Tibial nerve (tissue), 4 donors: ENCODE results near the gene DCDC2C. TPM values are rescaled to one million over a fixed set of nuclear protein-coding genes. Genes with fewer than 3 reads are reported as not detected.

Experiments used
- DNase-seq, 2 donors: peaks; one replicate each; pipeline ENCODE4 v3.0.0-alpha.2; 2019; ENCODE audit warnings: low spot score in 2 of 2
- H3K27ac ChIP-seq, 4 donors: fragments of 200-600 bp; sonication (generic) in 3 of 4; one replicate each; pipeline ENCODE4 v1.5.1; 2017 to 2019; ENCODE audit warnings: mild to moderate bottlenecking in 1 of 4
- H3K27me3 ChIP-seq, 2 donors: fragments of 200-600 bp; sonication (generic) in 1 of 2; one replicate each; pipeline versions ENCODE4 v1.5.1 to v1.6.0; 2017 to 2019
- H3K36me3 ChIP-seq, 3 donors: fragments of 200-600 bp; sonication (generic); one replicate each; pipeline ENCODE4 v1.5.1; 2018 to 2019
- H3K4me1 ChIP-seq, 4 donors: fragments of 200-600 bp; sonication (generic) in 3 of 4; one replicate each; pipeline ENCODE4 v1.5.1; 2017 to 2019
- H3K4me3 ChIP-seq, 4 donors: fragments of 200-600 bp; sonication (generic) in 3 of 4; one replicate each; pipeline ENCODE4 v1.5.1; 2017 to 2019; ENCODE audit warnings: mild to moderate bottlenecking in 1 of 4, moderate library complexity in 1 of 4
- H3K9me3 ChIP-seq, 4 donors: fragments of 200-600 bp; sonication (generic) in 3 of 4; one replicate each; pipeline ENCODE4 v1.5.1; 2017 to 2019
- EP300 ChIP-seq, 2 donors: sonication (generic); formaldehyde crosslinking; IDR thresholded peaks; one replicate each; pipeline ENCODE4 v1.6.1; 2017; ENCODE audit warnings: antibody characterized with exemption in 2 of 2, mild to moderate bottlenecking in 1 of 2
- POLR2A ChIP-seq, 2 donors: fragments of 450-650 bp; IDR thresholded peaks; one replicate each; pipeline ENCODE4 v1.6.1; 2017; ENCODE audit warnings: antibody characterized with exemption in 2 of 2, mild to moderate bottlenecking in 2 of 2, moderate library complexity in 2 of 2
- WGBS, 2 donors: methylation state at CpG; one replicate each; pipeline ENCODE4 v1.1.5; 2018; 5-methylcytosine and 5-hydroxymethylcytosine counted together
- total RNA-seq, 4 donors: library from RNA; depleted of rRNA; stranded (reverse); fragments of >200 nt; gene quantifications; one replicate each; pipeline ENCODE4 v1.1.0, GENCODE V29; 2016
- TF ChIP-seq, protein P1 (sequence below), 5 experiments: fragments of 200-600 bp in 3 of 5; fragments of 450-650 bp in 2 of 5; sonication (generic) in 3 of 5; IDR thresholded peaks; one replicate each; pipeline ENCODE4 v1.5.1; 2016 to 2019; ENCODE audit warnings: antibody characterized with exemption in 5 of 5, mild to moderate bottlenecking in 3 of 5, moderate library complexity in 2 of 5

DCDC2C gene
- total RNA-seq, 4 donors from 2014 or later = 2.9 to 22.3 (median 5.6) TPM

DNA sequence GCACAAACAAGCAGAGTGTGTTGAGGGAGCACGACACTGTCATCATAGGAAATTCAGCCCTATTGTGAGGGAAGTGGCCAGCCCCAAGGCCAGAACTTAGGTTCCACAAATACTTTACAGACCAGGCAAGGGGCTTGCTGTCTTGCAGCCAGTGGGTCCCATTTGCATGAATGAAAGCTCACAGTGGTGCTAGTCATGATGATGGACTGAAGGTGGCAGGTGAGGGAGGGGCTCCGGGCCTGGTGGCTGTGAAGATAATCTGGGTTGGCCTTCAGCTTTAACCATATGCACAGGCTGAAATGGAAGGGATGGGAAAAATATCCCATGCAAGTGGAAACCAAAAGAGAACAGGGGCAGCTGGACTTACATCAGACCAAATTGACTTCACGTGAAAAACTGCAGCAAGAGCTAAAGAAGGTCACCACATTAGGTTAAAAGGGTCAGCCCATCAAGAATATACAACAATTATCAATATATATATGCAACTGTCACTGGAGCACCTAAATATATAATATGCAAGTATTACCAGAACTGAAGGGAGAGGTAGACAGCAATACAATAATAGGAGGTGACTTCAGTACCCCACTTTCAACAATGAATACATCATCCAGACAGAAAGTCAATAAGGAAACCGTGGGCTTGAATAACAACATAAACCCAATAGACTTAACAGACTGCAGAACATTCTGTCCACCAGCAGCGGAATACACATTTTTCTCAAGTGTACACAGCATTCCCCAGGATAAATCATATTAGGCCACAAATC lies 39.6 kb downstream of the DCDC2C start:
- Histone ChIP-seq H3K9me3 (no peaks in the 10 kb centered on the region), H3K27me3 (no peaks in the 10 kb centered on the region), H3K27ac (no peak overlapping the region), H3K4me1 (peaks cover 0 to 10% (median 0%) of the 10 kb centered on the region in 4 donors), H3K36me3 (no peaks in the 10 kb centered on the region), H3K4me3 (no peak overlapping the region)
- WGBS, 2 donors = 83 to 85% methylated on average over 5 of the region's 5 CpGs
- TF ChIP-seq EP300 (IDR thresholded peaks at IDR 0.05) = no peak
- TF ChIP-seq, protein P1, sequence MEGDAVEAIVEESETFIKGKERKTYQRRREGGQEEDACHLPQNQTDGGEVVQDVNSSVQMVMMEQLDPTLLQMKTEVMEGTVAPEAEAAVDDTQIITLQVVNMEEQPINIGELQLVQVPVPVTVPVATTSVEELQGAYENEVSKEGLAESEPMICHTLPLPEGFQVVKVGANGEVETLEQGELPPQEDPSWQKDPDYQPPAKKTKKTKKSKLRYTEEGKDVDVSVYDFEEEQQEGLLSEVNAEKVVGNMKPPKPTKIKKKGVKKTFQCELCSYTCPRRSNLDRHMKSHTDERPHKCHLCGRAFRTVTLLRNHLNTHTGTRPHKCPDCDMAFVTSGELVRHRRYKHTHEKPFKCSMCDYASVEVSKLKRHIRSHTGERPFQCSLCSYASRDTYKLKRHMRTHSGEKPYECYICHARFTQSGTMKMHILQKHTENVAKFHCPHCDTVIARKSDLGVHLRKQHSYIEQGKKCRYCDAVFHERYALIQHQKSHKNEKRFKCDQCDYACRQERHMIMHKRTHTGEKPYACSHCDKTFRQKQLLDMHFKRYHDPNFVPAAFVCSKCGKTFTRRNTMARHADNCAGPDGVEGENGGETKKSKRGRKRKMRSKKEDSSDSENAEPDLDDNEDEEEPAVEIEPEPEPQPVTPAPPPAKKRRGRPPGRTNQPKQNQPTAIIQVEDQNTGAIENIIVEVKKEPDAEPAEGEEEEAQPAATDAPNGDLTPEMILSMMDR (IDR thresholded peaks at IDR 0.05) = no peak
- DNase-seq = no peak

DNA sequence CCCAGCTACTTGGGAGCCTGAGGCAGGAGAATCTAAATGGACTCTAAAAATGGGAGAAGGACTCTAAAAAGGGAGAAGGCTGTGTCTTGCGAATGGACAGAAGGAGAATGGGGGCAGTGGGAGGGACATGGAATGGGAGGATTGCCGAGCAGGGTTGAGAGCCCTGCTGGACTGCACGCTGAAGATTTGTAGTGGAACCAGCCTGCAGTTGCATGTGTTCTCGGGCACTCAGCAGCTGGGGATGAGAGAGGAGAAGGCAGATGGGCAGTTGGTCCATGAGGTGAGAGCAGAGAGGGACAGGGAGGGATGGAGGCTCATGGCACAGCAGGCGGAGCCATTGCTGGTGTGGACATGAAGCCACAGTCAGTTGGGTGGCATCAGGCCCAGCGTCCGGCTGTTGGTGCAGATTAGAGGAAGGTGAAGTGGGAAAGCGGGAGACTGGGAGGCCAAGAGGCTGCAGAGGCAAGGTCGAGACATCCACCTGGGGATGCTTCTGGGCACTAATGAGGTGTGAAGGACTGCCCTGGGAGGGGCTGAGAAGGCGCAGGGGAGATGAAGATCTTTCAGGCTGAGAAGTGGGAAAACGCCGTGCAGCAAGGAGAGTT lies 40.7 kb downstream of the DCDC2C start:
- peaks cover 0 to 10% (median 0%) of the 10 kb centered on the region in 4 donors for H3K4me1 ChIP-seq
- peak overlapping the region in 1 of 4 donors; percentile 37 for H3K27ac ChIP-seq
- TF ChIP-seq POLR2A (IDR thresholded peaks at IDR 0.05) (no peak), EP300 (IDR thresholded peaks at IDR 0.05) (no peak)
- TF ChIP-seq, protein P1 (IDR thresholded peaks at IDR 0.05) = no peak
- no peak for DNase-seq
- no peaks in the 10 kb centered on the region for H3K9me3 ChIP-seq
- H3K4me3 ChIP-seq = no peak overlapping the region
- WGBS, 2 donors = 93 to 95% methylated on average over 12 of the region's 12 CpGs
- no peaks in the 10 kb centered on the region for H3K27me3 ChIP-seq
- H3K36me3 ChIP-seq = no peaks in the 10 kb centered on the region

DNA sequence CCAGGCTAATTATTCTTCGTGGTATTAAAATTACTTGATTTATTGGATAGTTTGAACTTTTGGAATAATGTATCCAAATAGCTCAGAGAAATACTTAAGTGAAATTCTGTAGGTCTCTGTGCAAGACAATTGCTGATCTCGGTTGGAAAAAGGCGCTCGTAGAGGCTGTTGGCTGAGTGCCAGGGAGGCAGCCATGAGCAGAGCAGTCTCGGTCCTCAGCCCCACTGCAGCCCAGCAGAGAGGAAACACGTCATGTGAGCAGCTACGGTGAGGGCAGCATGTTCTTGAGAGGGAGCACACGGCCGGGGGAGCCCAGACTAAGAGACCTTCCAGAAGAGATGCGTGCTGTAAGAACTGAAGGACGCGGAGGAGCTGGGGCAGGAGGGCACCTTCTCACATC lies 42.5 kb downstream of the DCDC2C start:
- TF ChIP-seq EP300 (IDR thresholded peaks at IDR 0.05) = no peak
- TF ChIP-seq, protein P1 (IDR thresholded peaks at IDR 0.05) = no peak
- no peak for TF ChIP-seq POLR2A (IDR thresholded peaks at IDR 0.05)
- Histone ChIP-seq H3K9me3 (no peaks in the 10 kb centered on the region), H3K27me3 (no peaks in the 10 kb centered on the region), H3K4me1 (peaks cover 0 to 9% (median 0%) of the 10 kb centered on the region in 4 donors), H3K4me3 (no peak overlapping the region), H3K36me3 (no peaks in the 10 kb centered on the region), H3K27ac (no peak overlapping the region)
- WGBS, 2 donors = 57 to 64% methylated on average over 12 of the region's 12 CpGs
- DNase-seq = no peak

DNA sequence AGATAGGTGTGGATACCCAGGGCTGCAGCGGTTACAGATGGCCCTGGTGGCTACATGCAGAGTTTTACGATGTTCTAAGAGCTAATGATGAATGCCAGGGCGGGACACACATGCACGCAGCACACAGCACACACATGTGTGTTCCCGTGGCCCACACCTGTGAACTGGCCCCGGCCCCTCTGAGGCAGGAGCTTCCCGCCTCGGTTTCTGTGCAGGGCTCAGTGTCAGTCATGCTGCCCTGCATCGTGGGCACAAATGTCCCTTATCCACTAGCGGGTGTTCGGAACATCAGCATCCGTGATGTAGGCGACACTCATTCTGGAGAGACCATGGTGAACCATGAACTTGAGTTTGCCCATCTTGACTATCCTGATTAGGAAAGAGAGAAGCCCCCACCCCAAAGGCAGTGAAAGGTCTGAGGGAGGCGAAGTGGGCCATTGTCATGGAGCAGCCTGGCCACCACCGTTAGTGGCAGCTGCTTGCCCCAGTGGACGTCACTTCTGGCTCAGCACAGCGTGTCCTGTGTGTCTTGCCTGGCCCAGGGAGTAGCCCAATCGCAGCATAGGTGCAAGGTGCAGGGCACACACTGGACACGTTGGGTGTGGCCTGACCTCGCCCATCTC lies 43.8 kb downstream of the DCDC2C start:
- 91% methylated on average over 20 of the region's 20 CpGs for WGBS, 2 donors

More for the DNA sequence above, 43.8 kb downstream of the DCDC2C start:
- no peaks in the 10 kb centered on the region for H3K27me3 ChIP-seq
- TF ChIP-seq, protein P1 (IDR thresholded peaks at IDR 0.05) = no peak
- no peak for TF ChIP-seq EP300 (IDR thresholded peaks at IDR 0.05)
- TF ChIP-seq POLR2A (IDR thresholded peaks at IDR 0.05) = no peak
- H3K9me3 ChIP-seq = no peaks in the 10 kb centered on the region
- no peak for DNase-seq
- no peak overlapping the region for H3K27ac ChIP-seq
- H3K4me3 ChIP-seq = no peak overlapping the region
- no peaks in the 10 kb centered on the region for H3K4me1 ChIP-seq
- no peaks in the 10 kb centered on the region for H3K36me3 ChIP-seq
